GM12878 (cell line): Measurements from ENCODE around the gene SLC9C1. TPM values are rescaled to one million over a fixed set of nuclear protein-coding genes. Genes with fewer than 3 reads are reported as not detected.

Source experiments
- ATAC-seq: fragments of 200-7000 bp; cut with Tn5 transposase; 3 replicates; pipeline ENCODE4 v1.9.1; 2020; ENCODE audit warnings: mild to moderate bottlenecking, moderate library complexity
- BruUV-seq: library from RNA; stranded (reverse); fragments of 400-500 nt; replicated peaks from 2 replicates; lab custom pipeline; 2021; lab: Mats Ljungman, UMichigan
- CTCF ChIA-PET: fragments of 300-600 bp; sonication (Branson Sonifier 250); formaldehyde crosslinking; extraction: SDS; loops from one replicate; lab custom pipeline; 2021; ENCODE audit warnings: inconsistent platforms; lab: Yijun Ruan, JAX
- POLR2A ChIA-PET: fragments of 350-600 bp; formaldehyde crosslinking; extraction: SDS; loops from one replicate; lab custom pipeline; 2021; ENCODE audit warnings: inconsistent platforms; lab: Charles Lee
- RAD21 ChIA-PET: fragments of 300-600 bp; sonication (Branson Sonifier 250); formaldehyde crosslinking; loops from one replicate; lab custom pipeline; 2023; ENCODE audit warnings: antibody characterized with exemption; ENCODE audit not compliant: unreplicated experiment; lab: Charles Lee
- SMC1A ChIA-PET: fragments of 300-600 bp; sonication (Branson Sonifier 250); formaldehyde crosslinking; loops from one replicate; lab custom pipeline; 2023; ENCODE audit not compliant: unreplicated experiment, uncharacterized antibody; lab: Charles Lee
- DNase-seq: peaks from one replicate; pipeline ENCODE4 v3.0.0-alpha.2; 2011; ENCODE audit warnings: low read depth, low spot score
- FAIRE-seq: peaks from 3 replicates; lab custom pipeline; 2011; peaks lifted over from hg19 to GRCh38; lab: Jason Lieb, UNC
- H2AFZ ChIP-seq: 2 replicates; pipeline ENCODE4 v1.6.0; 2011; ENCODE audit warnings: low read depth, low read length, control low read depth; ENCODE audit not compliant: control insufficient read depth
- H3K27ac ChIP-seq: 2 replicates; pipeline ENCODE4 v1.5.1; 2011; ENCODE audit warnings: control low read depth; ENCODE audit not compliant: control insufficient read depth, insufficient read depth
- H3K27me3 ChIP-seq, 2 experiments: replicated peaks in 1 of 2; 2 replicates each; pipeline versions ENCODE4 v1.6.0 to v1.6.1; 2011; ENCODE audit warnings: low read length in 1 of 2; ENCODE audit not compliant: control insufficient read depth in 2 of 2, insufficient read depth in 2 of 2
- H3K36me3 ChIP-seq, 2 experiments: 2 replicates each; pipeline ENCODE4 v1.5.1; 2011; ENCODE audit warnings: low read length in 1 of 2; ENCODE audit not compliant: control insufficient read depth in 2 of 2, insufficient read depth in 2 of 2
- H3K4me1 ChIP-seq: 2 replicates; pipeline ENCODE4 v1.6.1; 2011; ENCODE audit warnings: mild to moderate bottlenecking, low read length, moderate library complexity, mixed read lengths; ENCODE audit not compliant: control insufficient read depth, insufficient read depth
- H3K4me2 ChIP-seq: 2 replicates; pipeline ENCODE4 v1.6.0; 2011; ENCODE audit warnings: control low read depth; ENCODE audit not compliant: control insufficient read depth, insufficient read depth
- H3K4me3 ChIP-seq: fragments of 200-600 bp; sonication (generic); 2 replicates; pipeline ENCODE4 v1.5.1; 2016
- H3K79me2 ChIP-seq: 2 replicates; pipeline ENCODE4 v1.6.0; 2011; ENCODE audit warnings: low read length; ENCODE audit not compliant: control insufficient read depth, insufficient read depth
- H3K9ac ChIP-seq: 2 replicates; pipeline ENCODE4 v1.8.0; 2011; ENCODE audit warnings: low read length, control low read depth, mixed read lengths; ENCODE audit not compliant: control insufficient read depth, insufficient read depth
- H3K9me3 ChIP-seq: replicated peaks from 3 replicates; pipeline ENCODE4 v1.5.1; 2011; ENCODE audit warnings: mild to moderate bottlenecking, low read length; ENCODE audit not compliant: control insufficient read depth, insufficient read depth
- H4K20me1 ChIP-seq: 2 replicates; pipeline ENCODE4 v1.6.0; 2011; ENCODE audit not compliant: control insufficient read depth, insufficient read depth
- CHD2 ChIP-seq: IDR thresholded peaks from 2 replicates; pipeline ENCODE4 v1.6.1; 2011; ENCODE audit warnings: low read depth, low read length, improper control_type of control experiment, borderline replicate concordance
- FOXK2 ChIP-seq: fragments of 450-650 bp; IDR thresholded peaks from 2 replicates; pipeline ENCODE4 v1.6.1; 2017; ENCODE audit warnings: mild to moderate bottlenecking, moderate library complexity
- KDM1A ChIP-seq: fragments of 200-600 bp; sonication (generic); IDR thresholded peaks from 2 replicates; pipeline ENCODE4 v1.6.1; 2016; ENCODE audit warnings: borderline replicate concordance
- SIX5 ChIP-seq: IDR thresholded peaks from 2 replicates; pipeline ENCODE4 v1.6.1; 2011; ENCODE audit warnings: mild to moderate bottlenecking, low read depth, low read length, moderate library complexity; ENCODE audit not compliant: severe bottlenecking
- SMC3 ChIP-seq: IDR thresholded peaks from 2 replicates; pipeline ENCODE4 v1.6.1; 2011; ENCODE audit warnings: low read length, improper control_type of control experiment, borderline replicate concordance
- TCF7 ChIP-seq: IDR thresholded peaks from 2 replicates; pipeline ENCODE4 v1.6.1; 2014; ENCODE audit warnings: antibody characterized with exemption, borderline replicate concordance
- ZNF217 ChIP-seq: fragments of 450-650 bp; IDR thresholded peaks from 2 replicates; pipeline ENCODE4 v1.6.1; 2017; ENCODE audit warnings: antibody characterized with exemption, mild to moderate bottlenecking
- WGBS: methylation state at CpG from one replicate; pipeline ENCODE4 v1.1.6; 2016; ENCODE audit warnings: low lambda C conversion rate; ENCODE audit not compliant: insufficient replicate concordance, insufficient coverage; ENCODE audit errors: missing lambda C conversion rate; 5-methylcytosine and 5-hydroxymethylcytosine counted together
- in situ Hi-C: fragments of 300-500 bp; cut with MboI; formaldehyde crosslinking; loops from 9 replicates; pipeline ENCODE4 v1.14.3; 2018; ENCODE audit warnings: mixed read lengths
- intact Hi-C: fragments of 100-400 bp; cut with micrococcal nuclease; formaldehyde crosslinking; loops from one replicate; pipeline ENCODE4 v1.14.2; 2022; ENCODE audit not compliant: unreplicated experiment
- polyA plus RNA-seq, 11 experiments: library from polyadenylated mRNA; depleted of rRNA in 4 of 11; unstranded in 6 of 11; stranded (reverse) in 5 of 11; fragments of >200 nt; fragmentation: Nextera tagmentation in 4 of 11; fragmentation: Illumina TruSeq in 1 of 11; extraction: Ambion mirVana in 4 of 11; extraction: Trizol in 1 of 11; gene quantifications; 1 replicate in 1 of 11; 2 replicates in 10 of 11; pipeline versions ENCODE4 v1.2.1 to v1.2.3, GENCODE V29; 2011 to 2016; ENCODE audit warnings: inconsistent platforms in 2 of 11, missing spikeins in 2 of 11, low read depth in 1 of 11
- total RNA-seq, 4 experiments: library from RNA; depleted of rRNA in 3 of 4; stranded (reverse); fragments of >200 nt in 3 of 4; fragmentation: Illumina TruSeq in 1 of 4; extraction: Trizol in 1 of 4; gene quantifications; 2 replicates each; pipeline versions ENCODE4 v1.2.1 to v1.2.3, GENCODE V29; 2013 to 2021
- TF ChIP-seq, protein P1 (sequence below): IDR thresholded peaks from 2 replicates; pipeline ENCODE4 v1.6.1; 2012; ENCODE audit warnings: low read depth, low read length, improper control_type of control experiment
- TF ChIP-seq, protein P2 (sequence below): fragments of 450-650 bp; IDR thresholded peaks from 2 replicates; pipeline ENCODE4 v1.6.1; 2017; ENCODE audit warnings: antibody characterized with exemption, mild to moderate bottlenecking, moderate library complexity
- TF ChIP-seq, protein P3 (sequence below): fragments of 150-350 bp; IDR thresholded peaks from 2 replicates; pipeline ENCODE4 v1.6.1; 2016; ENCODE audit warnings: low read depth, low read length
- TF ChIP-seq, protein P4 (sequence below): fragments of 450-650 bp; IDR thresholded peaks from 2 replicates; pipeline ENCODE4 v1.6.1; 2018; ENCODE audit warnings: borderline replicate concordance, mild to moderate bottlenecking; ENCODE audit not compliant: partially characterized antibody

Gene SLC9C1
- total and polyA plus RNA-seq, 10 of the 15 experiments (the other 5 are each of a cell fraction or from before 2014, with no cell fraction given), result not detected

DNA sequence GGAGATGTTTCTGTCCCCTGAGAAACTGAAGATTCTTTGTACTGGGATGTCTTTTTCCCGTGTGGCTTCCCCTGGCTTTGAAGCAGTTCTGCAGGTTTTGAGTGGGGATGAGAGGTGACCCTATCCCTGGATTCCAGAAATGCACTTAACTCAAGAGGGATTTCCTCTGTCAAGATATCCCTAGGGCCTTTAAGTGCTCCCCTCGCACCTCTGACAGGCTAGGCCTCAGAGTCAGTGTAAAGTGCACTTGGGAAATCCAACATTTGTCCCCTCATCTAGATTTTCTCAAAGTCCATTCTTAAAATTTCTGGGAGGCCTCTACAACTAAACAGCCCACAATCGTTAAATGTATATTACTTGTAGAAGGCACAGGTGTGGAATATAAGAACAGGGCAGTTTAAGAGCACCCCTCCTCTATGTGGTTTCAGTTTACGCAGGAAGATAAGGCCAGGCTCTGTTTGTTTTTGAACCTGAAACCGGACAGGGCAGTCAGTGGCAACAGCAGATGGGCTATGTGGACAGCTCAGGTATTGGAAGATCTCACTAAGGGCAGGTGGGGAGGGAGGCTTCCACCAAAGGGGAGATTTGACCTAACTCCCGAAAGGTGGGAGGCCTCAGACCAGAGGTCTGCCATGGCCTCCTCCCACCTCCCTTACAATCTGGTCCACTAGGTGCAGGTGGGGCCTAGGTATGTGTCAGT, 203.0 kb downstream of the SLC9C1 start:
- intact Hi-C loops, result no loop called here
- BruUV-seq, result no TSS peak
- H3K79me2 ChIP-seq, result no peaks in the 10 kb centered on the region
- no peak for FAIRE-seq
- in situ Hi-C loops, result no loop called here
- peaks cover 11% of the 10 kb centered on the region for H3K4me1 ChIP-seq
- H4K20me1 ChIP-seq, result no peaks in the 10 kb centered on the region
- H3K4me3 ChIP-seq, result no peak overlapping the region
- peaks cover 3 to 5% of the 10 kb centered on the region in 2 experiments for H3K27me3 ChIP-seq
- CTCF ChIA-PET, result interaction anchor here (1.0 kb wide), 2 partner anchors 21 to 48 kb away, joined by 3 read pairs; no protein-coding TSS in a partner anchor
- H3K27ac ChIP-seq, result no peak overlapping the region
- H3K4me2 ChIP-seq, result no peak overlapping the region
- SMC1A ChIA-PET, result interaction anchor here (1.4 kb wide), 1 partner anchor 78 kb away, joined by 4 read pairs; no protein-coding TSS in a partner anchor
- ATAC-seq, result peak; percentile 31
- RAD21 ChIA-PET, result no interaction called here
- H2AFZ ChIP-seq, result no peak overlapping the region
- no peak overlapping the region for H3K9ac ChIP-seq
- H3K36me3 ChIP-seq, result no peaks in the 10 kb centered on the region
- POLR2A ChIA-PET, result no interaction called here
- no peak for DNase-seq
- no peaks in the 10 kb centered on the region for H3K9me3 ChIP-seq
- 67% methylated on average over 6 of the region's 6 CpGs for WGBS
- TF ChIP-seq TCF7, result no peak
- TF ChIP-seq KDM1A, result no peak
- TF ChIP-seq SIX5, result no peak
- TF ChIP-seq ZNF217, result no peak
- TF ChIP-seq, protein P1, sequence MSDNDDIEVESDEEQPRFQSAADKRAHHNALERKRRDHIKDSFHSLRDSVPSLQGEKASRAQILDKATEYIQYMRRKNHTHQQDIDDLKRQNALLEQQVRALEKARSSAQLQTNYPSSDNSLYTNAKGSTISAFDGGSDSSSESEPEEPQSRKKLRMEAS, result no peak
- TF ChIP-seq, protein P2, sequence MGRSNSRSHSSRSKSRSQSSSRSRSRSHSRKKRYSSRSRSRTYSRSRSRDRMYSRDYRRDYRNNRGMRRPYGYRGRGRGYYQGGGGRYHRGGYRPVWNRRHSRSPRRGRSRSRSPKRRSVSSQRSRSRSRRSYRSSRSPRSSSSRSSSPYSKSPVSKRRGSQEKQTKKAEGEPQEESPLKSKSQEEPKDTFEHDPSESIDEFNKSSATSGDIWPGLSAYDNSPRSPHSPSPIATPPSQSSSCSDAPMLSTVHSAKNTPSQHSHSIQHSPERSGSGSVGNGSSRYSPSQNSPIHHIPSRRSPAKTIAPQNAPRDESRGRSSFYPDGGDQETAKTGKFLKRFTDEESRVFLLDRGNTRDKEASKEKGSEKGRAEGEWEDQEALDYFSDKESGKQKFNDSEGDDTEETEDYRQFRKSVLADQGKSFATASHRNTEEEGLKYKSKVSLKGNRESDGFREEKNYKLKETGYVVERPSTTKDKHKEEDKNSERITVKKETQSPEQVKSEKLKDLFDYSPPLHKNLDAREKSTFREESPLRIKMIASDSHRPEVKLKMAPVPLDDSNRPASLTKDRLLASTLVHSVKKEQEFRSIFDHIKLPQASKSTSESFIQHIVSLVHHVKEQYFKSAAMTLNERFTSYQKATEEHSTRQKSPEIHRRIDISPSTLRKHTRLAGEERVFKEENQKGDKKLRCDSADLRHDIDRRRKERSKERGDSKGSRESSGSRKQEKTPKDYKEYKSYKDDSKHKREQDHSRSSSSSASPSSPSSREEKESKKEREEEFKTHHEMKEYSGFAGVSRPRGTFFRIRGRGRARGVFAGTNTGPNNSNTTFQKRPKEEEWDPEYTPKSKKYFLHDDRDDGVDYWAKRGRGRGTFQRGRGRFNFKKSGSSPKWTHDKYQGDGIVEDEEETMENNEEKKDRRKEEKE, result no peak
- no peak for TF ChIP-seq SMC3
- TF ChIP-seq, protein P3, sequence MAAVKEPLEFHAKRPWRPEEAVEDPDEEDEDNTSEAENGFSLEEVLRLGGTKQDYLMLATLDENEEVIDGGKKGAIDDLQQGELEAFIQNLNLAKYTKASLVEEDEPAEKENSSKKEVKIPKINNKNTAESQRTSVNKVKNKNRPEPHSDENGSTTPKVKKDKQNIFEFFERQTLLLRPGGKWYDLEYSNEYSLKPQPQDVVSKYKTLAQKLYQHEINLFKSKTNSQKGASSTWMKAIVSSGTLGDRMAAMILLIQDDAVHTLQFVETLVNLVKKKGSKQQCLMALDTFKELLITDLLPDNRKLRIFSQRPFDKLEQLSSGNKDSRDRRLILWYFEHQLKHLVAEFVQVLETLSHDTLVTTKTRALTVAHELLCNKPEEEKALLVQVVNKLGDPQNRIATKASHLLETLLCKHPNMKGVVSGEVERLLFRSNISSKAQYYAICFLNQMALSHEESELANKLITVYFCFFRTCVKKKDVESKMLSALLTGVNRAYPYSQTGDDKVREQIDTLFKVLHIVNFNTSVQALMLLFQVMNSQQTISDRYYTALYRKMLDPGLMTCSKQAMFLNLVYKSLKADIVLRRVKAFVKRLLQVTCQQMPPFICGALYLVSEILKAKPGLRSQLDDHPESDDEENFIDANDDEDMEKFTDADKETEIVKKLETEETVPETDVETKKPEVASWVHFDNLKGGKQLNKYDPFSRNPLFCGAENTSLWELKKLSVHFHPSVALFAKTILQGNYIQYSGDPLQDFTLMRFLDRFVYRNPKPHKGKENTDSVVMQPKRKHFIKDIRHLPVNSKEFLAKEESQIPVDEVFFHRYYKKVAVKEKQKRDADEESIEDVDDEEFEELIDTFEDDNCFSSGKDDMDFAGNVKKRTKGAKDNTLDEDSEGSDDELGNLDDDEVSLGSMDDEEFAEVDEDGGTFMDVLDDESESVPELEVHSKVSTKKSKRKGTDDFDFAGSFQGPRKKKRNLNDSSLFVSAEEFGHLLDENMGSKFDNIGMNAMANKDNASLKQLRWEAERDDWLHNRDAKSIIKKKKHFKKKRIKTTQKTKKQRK, result no peak
- TF ChIP-seq, protein P4, sequence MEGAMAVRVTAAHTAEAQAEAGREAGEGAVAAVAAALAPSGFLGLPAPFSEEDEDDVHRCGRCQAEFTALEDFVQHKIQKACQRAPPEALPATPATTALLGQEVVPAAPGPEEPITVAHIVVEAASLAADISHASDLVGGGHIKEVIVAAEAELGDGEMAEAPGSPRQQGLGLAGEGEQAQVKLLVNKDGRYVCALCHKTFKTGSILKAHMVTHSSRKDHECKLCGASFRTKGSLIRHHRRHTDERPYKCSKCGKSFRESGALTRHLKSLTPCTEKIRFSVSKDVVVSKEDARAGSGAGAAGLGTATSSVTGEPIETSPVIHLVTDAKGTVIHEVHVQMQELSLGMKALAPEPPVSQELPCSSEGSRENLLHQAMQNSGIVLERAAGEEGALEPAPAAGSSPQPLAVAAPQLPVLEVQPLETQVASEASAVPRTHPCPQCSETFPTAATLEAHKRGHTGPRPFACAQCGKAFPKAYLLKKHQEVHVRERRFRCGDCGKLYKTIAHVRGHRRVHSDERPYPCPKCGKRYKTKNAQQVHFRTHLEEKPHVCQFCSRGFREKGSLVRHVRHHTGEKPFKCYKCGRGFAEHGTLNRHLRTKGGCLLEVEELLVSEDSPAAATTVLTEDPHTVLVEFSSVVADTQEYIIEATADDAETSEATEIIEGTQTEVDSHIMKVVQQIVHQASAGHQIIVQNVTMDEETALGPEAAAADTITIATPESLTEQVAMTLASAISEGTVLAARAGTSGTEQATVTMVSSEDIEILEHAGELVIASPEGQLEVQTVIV, result no peak
- TF ChIP-seq CHD2, result no peak
- TF ChIP-seq FOXK2, result no peak
